ENCODE measurements around the gene BTBD6.

DNA sequence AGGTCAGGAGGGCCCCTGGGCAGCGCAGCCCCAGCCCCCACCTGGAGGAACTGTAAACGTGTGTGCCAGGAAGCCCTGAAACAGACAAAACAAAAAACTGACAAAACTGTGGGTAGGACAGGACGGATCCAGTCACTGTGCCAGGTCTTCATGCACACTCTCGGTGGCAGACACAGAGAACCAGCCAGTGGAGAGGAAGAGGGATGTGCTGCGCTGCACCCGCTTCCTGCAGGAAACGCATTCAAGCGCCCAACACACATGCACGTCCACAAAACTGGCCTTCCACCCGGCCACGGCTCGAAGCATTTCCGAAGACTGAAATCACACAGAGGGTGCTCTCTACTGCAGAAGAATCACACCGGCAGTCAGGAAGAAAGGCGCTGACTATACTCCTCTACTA, 35.6 kb downstream of the BTBD6 start:
- no peak for TF ChIP-seq SPI1 (IDR thresholded peaks at IDR 0.05; ENCODE audit: low read depth, low read length)
- no peak for TF ChIP-seq POLR2AphosphoS5 (IDR thresholded peaks at IDR 0.05; ENCODE audit: low read depth, low read length)

Measured in GM12891 (cell line).